Measurements from ENCODE around the gene TRIM41. TPM values are rescaled to one million over a fixed set of nuclear protein-coding genes. Genes with fewer than 3 reads are reported as not detected.

Gene TRIM41
- total and polyA plus RNA-seq, 9 of the 15 experiments (the other 6 are each of a cell fraction or from before 2014, with no cell fraction given): 1.8 to 47.6 (median 20.9) TPM

DNA sequence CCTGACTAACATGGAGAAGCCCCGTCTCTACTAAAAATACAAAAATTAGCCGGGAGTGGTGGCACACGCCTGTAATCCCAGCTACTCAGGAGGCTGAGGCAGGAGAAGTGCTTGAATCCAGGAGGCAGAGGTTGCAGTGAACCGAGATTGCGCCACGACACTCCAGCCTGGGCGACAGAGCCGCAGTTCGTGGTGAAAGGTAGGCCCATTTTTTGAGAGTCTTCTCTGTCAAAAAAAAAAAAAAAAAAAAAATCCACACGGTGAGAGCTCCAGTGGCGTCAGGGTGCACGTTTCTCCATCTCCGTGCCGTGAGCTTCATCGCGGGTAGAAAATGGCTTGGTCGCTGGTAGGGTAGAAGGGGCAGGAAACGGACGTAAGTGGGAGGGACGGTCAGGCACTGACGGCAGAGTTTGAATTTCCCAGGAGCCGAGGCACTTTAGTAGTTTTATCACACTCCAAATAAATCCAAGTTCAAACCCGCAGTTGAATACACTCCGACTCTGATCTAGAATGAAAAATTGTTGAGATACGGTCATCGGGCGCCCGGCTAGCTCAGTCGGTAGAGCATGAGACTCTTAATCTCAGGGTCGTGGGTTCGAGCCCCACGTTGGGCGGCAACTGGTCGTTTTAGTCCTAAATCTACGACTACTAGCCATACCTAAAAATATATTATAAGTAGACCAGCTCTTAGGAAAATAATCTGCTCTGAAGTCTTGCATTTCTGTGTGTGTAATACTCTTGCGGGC, 15.7 kb upstream of the TRIM41 start (continued):
- TF ChIP-seq PHF21A (IDR thresholded peaks at IDR 0.05; ENCODE audit: borderline replicate concordance, low read depth) (no peak; the same call in 1 of the 2 replicates), NELFE (IDR thresholded peaks at IDR 0.05; ENCODE audit: insufficient read depth, insufficient read length) (no peak), ILK (tag; IDR thresholded peaks at IDR 0.05; ENCODE audit: borderline replicate concordance, low read depth) (no peak), PHF8 (IDR thresholded peaks at IDR 0.05; ENCODE audit: borderline replicate concordance, low read length) (peak; percentile 38; the same call in 1 of the 2 replicates), HLTF (IDR thresholded peaks at IDR 0.05) (peak; percentile 62), SIN3B (IDR thresholded peaks at IDR 0.05; ENCODE audit: low read depth) (no peak), MYNN (IDR thresholded peaks at IDR 0.05) (no peak), MYNN (CRISPR knock-in tag; IDR thresholded peaks at IDR 0.05) (no peak), CBFA2T3 (IDR thresholded peaks at IDR 0.05) (no peak), TAL1 (IDR thresholded peaks at IDR 0.05) (no peak), OTX1 (CRISPR knock-in tag; IDR thresholded peaks at IDR 0.05) (no peak), NONO (IDR thresholded peaks at IDR 0.05; ENCODE audit: low read depth in 2 of 2, low read length in 1 of 2) (no peak), BRD4 (IDR thresholded peaks at IDR 0.05) (peak; percentile 85; the same call in 1 of the 2 replicates), MCM3 (IDR thresholded peaks at IDR 0.05) (no peak), ZNF217 (CRISPR knock-in tag; IDR thresholded peaks at IDR 0.05) (no peak), MAFK (IDR thresholded peaks at IDR 0.05; ENCODE audit: low read length) (no peak), STAG1 (CRISPR knock-in tag; IDR thresholded peaks at IDR 0.05; ENCODE audit: borderline replicate concordance) (no peak), ZSCAN29 (IDR thresholded peaks at IDR 0.05) (peak; percentile 84), ID3 (CRISPR knock-in tag; IDR thresholded peaks at IDR 0.05) (no peak), ID3 (tag; IDR thresholded peaks at IDR 0.05) (0 out of 2 replicates have a peak, but pooled peaks have one; percentile 20), CBX1 (IDR thresholded peaks at IDR 0.05; ENCODE audit: low read depth) (0 out of 2 replicates have a peak, but pooled peaks have one; percentile 38), VEZF1 (CRISPR knock-in tag; IDR thresholded peaks at IDR 0.05) (peak; percentile 36), FOS (IDR thresholded peaks at IDR 0.05; ENCODE audit: extremely low read depth, insufficient read length) (no peak), FOXP1 (CRISPR knock-in tag; IDR thresholded peaks at IDR 0.05) (no peak), ZFP36 (IDR thresholded peaks at IDR 0.05; ENCODE audit: low read depth, low read length, partially characterized antibody) (peak; percentile 41), ESRRB (CRISPR knock-in tag; IDR thresholded peaks at IDR 0.05; ENCODE audit: borderline replicate concordance) (no peak), EGR1 (conservative IDR thresholded peaks at IDR 0.05) (no peak)

Measured in K562 (cell line).